GM18867 (cell line): ENCODE data around the gene NPPB.

ENCODE experiments used
- ATAC-seq: cut with Tn5 transposase; IDR thresholded peaks from one replicate; pipeline ENCODE4 v1.9.1; 2021; ENCODE audit warnings: mild to moderate bottlenecking, moderate library complexity; ENCODE audit not compliant: unreplicated experiment

Gene NPPB

DNA sequence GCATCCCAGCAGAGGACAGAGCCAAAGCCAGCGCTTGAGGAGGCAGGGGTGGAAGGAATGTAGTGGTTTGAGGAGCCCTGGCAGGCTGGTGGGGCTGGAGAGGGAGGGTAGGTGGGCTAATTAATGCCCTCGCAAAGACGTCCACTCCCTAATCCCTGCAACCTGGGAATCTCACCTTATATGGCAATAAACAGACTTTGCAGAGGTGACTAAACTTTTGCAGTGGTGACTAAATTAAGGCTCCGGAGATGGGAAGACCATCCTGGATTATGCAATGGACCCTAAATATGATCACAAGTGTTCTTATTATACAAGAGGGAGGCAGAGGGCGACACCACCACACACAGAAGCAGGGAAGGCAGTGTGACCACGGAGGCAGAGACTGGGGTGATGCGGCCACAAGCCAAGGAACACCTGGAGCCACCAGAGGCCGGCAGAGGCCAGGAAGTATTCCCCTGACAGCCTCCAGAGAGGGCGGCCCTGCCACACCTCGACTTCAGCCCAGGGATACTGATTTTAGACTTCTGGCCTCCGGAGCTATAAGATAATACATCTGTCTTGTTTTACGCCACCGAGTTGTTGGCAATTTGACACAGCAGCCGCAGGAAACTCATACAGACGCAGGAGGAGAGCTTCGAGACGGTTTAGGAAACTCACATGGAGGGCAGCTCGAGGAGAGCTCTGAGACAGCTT is 23.1 kb upstream of the NPPB start:
- no peak for ATAC-seq

- no peak for ATAC-seq
Observed at GRCh38 chr1:11880911-11881748, 22.4 kb upstream of the NPPB start.

- ATAC-seq: no peak
Observed at GRCh38 chr1:11880181-11880575, 21.4 kb upstream of the NPPB start.

- no peak for ATAC-seq
Observed at GRCh38 chr1:11879311-11880180, 20.8 kb upstream of the NPPB start.

DNA sequence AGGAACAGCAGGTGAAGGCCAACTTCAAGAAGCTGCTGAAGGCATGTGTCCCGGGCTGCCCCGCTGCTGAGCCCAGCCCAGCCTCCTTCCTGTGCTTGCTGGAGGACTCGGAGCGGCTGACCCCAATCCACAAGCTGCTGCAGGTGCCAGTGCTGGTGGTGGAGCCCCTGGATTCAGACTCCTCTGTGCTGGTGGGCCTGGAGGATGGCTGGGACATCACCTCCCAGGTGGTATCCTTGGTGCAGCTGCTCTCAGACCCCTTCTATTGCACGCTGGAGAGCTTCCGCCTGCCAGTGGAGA is 20.1 kb upstream of the NPPB start:
- ATAC-seq: no peak

GRCh38 chr1:11878081-11878890 is 19.5 kb upstream of the NPPB start:
- no peak for ATAC-seq

- ATAC-seq: no peak
Observed at GRCh38 chr1:11877074-11877473, 18.3 kb upstream of the NPPB start.

GRCh38 chr1:11875094-11875493 is 16.3 kb upstream of the NPPB start:
- no peak for ATAC-seq

DNA sequence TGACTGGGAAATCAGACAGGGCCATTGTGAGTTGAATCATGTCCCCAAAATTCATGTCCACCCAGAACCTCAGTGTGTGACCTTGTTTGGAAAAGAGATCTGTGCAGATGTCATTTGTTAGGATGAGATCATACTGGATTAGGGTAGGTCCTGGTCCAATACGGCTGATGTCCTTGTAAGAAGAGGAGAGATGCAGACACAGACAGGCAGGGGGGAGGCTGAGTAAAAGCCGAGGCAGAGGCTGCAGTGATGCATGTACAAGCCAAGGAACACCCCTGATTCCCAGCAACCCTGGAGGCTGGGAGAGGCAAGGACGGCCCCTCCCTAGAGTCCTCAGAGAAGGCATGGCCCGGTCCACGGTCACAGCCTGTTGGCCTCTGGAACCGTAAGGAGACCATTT is 15.9 kb upstream of the NPPB start:
- no peak for ATAC-seq

DNA sequence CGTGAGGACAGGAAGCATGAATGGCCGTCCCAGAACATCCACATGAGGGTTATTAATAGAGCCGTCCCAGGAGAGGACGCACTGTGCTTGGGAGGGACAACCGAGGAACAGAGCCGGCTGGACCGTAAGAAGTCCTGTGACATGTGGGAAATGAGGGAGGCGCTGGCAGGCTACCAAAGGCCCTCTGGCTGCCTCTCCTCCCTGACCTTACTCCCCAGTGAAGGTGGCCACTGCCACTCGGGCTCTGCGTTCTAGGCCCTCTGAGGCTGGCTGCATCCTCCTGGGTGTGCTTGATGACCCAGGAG is 15.5 kb upstream of the NPPB start:
- ATAC-seq: no peak

GRCh38 chr1:11873395-11874257 is 14.9 kb upstream of the NPPB start:
- no peak for ATAC-seq

- ATAC-seq: no peak
Observed at GRCh38 chr1:11872545-11872944, 13.8 kb upstream of the NPPB start.

DNA sequence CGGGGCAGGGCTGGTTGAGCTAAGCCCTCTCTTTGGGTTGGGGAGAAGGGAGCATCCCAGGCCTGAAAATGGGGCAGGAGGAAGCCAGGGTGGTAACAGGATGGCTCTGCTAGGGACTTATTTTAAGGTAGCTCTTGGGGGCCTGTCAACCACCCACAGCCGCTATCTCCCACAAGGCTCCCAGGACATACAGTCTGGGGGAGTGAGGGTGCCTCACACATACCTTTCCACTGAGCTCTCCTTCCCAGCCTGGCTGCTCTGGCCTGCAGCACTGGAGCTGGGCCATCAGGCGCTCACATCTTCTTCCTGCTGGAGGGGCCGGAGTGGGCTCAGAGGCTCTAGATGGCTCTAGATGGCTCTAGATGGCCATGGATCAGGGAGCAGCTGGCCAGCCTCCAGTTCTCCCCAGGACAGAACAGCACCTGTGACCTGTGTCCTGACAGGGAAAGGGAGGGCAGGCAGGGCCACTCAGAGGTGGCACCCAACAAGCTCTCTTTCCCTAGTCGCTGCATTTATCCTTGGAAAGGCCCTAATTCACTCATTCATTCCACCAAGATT is 11.0 kb upstream of the NPPB start:
- ATAC-seq: no peak

DNA sequence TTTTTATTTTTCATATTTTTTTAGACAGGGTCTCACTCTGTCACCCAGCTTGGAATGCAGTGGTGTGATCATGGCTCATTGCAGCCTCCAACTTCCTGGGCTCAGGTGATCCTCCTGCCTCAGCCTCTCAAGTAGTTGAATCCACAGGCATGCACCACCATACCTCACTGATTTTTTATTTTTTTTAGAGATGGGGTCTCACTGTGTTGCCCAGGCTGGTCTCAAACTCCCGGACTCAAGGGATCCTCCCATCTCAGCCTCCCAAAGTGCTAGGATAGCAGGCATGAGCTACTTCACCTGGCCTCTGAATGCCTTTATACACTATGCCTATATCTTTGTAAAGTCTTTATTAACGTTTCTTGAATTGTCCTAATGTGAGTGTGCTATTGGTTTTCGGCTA is 10.4 kb upstream of the NPPB start:
- no peak for ATAC-seq

DNA sequence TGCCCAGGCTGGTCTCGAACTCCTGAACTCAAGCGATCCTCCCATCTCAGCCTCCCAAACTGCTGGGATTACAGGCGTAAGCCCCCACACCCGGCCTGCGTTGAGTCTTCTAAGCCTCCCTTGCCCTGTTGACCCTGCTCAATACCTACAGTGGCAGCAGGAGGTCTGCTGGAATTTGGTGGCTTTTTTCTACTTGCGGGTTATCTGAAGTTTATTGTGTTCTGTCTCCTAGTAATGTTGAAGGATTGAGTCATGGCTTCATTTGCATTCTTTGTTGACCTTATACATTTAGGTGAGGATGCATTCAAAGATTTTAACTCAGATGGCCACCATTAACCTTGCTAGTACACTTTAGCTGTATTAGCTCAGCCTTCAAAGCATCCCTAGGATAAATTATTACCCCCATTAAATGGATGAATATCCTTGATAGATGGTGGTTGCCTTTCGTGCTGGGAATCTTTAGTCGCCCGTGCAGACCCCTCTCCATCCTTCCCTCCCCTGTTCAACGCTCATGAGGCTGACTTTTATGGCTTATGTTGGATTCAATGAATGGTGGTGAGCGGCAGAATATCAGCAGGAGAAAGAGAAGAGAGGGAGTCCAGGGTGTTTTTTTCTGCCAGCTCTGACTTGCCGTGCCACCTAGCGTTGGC is 9.7 kb upstream of the NPPB start:
- no peak for ATAC-seq

DNA sequence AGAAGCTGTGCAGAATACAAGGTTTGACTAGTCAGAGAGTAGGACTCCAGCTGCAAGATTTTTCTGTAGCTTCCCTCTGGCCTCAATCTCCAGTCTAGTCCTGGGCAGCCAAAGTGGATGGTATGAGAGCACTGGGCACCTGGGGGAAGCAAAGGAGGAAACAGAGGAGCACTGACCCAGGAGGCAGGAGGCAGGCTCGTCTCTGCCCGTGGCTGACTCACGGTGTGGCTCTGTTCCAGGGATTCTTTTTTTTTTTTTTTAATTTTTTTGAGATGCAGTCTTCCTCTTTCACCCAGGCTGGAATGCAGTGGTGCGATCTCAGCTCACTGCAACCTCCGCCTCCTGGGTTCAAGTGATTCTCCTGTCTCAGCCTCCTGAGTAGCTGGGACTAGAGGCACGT is 4.1 kb upstream of the NPPB start:
- no peak for ATAC-seq

DNA sequence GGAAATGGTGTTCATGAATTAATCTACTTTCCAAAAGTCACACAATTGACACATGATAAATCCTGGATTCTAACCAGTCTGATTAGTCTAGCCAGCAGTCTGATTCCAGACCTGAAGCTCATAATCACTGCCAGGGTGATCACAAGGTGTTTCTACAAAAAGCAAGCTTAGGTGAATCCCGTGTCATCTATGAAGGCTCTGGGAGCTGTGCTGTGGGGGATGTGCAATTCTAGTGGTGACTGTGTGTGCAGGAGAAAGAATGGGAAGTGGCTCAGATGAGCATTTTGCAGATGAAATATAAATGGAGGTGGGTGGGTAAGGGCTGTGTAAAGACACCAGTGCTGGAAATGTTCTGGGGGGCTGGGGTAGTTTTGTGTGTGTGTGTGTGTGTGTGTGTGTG is 1.8 kb upstream of the NPPB start:
- no peak for ATAC-seq

DNA sequence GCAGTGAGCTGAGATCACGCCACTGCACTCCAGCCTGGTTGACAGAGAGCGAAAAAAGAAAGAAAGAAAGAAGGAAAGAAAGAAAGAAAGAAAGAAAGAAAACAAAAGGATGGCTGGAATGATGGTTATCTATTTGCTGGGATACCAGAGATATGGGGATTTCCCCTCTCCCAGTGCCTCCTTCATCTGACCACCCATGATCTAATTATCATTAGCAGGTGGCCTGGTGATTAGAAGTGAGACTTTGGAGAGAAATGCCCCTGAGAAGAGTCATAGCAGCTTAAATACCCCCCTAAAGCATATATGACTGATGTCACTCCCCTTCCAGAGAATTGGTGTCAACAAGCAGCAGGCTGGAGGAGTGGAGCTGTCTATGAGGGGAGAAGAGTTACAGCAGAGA is 1.3 kb upstream of the NPPB start:
- ATAC-seq: no peak
